Subcutaneous abdominal adipose tissue (tissue), 5 donors: Measurements from ENCODE around the gene ZNF224.
A peak's percentile ranks its signal among the peaks of the same experiment; 100 is the strongest.
"Not testable (repeated sequence)": the region's sequence is repeated elsewhere in the genome, so short reads cannot be mapped to it uniquely, and the experiment has no call there.

ENCODE experiments used
- H3K27ac ChIP-seq: one replicate; pipeline ENCODE4 v1.7.0; 2013; ENCODE audit warnings: low read depth, mild to moderate bottlenecking, inconsistent platforms, low read length, moderate library complexity
- H3K27me3 ChIP-seq, 5 donors: one replicate each; pipeline ENCODE4 v1.7.0; 2013; ENCODE audit warnings: low read length in 5 of 5, inconsistent platforms in 1 of 5; ENCODE audit not compliant: control insufficient read depth in 5 of 5, insufficient read depth in 4 of 5
- H3K36me3 ChIP-seq, 5 donors: one replicate each; pipeline ENCODE4 v1.7.0; 2013; ENCODE audit warnings: low read length in 5 of 5; ENCODE audit not compliant: control insufficient read depth in 5 of 5, insufficient read depth in 5 of 5
- H3K4me1 ChIP-seq, 5 donors: one replicate each; pipeline ENCODE4 v1.7.0; 2013; ENCODE audit warnings: low read length in 5 of 5, mild to moderate bottlenecking in 3 of 5, moderate library complexity in 1 of 5; ENCODE audit not compliant: control insufficient read depth in 5 of 5, insufficient read depth in 5 of 5
- H3K4me3 ChIP-seq, 5 donors: one replicate each; pipeline ENCODE4 v1.7.0; 2013; ENCODE audit warnings: low read length in 5 of 5, low read depth in 1 of 5
- H3K9ac ChIP-seq, 5 donors: one replicate each; pipeline ENCODE4 v1.7.0; 2013; ENCODE audit warnings: low read length in 5 of 5, mild to moderate bottlenecking in 4 of 5, moderate library complexity in 3 of 5
- H3K9me3 ChIP-seq, 5 donors: one replicate each; pipeline ENCODE4 v1.7.0; 2013; ENCODE audit warnings: low read length in 5 of 5; ENCODE audit not compliant: control insufficient read depth in 5 of 5
- donor health status: healthy.
- donor health status: healthy.
- donor health status: healthy.
- donor health status: healthy.
- donor health status: healthy.

Gene ZNF224

DNA sequence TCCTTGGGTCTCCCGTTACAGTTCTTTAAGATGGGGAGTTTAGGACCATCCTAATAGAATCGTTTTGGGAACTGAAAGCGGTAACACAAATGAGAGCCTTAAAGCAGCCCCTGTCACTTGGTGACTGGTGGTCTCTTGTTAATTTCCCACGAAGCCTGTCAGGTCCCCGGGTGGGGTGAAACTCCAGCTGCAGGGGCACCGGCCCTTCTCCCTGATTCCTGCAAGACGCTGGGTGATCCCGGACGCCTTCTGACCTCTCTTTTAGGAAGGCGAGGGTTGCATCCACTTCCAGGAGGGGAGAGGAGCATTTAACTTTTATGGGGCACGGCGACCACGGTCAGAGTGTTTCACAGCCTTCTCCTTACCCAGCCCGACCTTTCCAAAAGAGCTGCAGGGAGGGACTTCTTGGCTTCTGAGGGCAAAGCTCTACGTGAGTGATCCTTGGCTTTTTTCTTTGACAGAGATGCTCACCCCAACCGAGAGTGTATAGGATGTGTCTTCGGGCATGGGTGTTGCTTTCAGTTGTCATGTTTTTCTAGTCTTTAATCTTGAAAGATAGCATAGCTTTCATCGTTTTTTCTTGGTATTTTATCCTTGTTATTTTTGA lies 19.7 kb downstream of the ZNF224 start:
- Histone ChIP-seq H3K4me1 (peaks cover 0 to 26% (median 18%) of the 10 kb centered on the region in 5 donors), H3K4me3 (peak overlapping the region; percentile 91 to 98 (median 94)), H3K36me3 (peaks cover 10 to 21% (median 19%) of the 10 kb centered on the region in 5 donors), H3K9me3 (peaks cover 10 to 25% (median 21%) of the 10 kb centered on the region in 5 donors), H3K27ac (peak overlapping the region; percentile 75), H3K27me3 (no peaks in the 10 kb centered on the region), H3K9ac (peak overlapping the region; percentile 85 to 96 (median 92))

DNA sequence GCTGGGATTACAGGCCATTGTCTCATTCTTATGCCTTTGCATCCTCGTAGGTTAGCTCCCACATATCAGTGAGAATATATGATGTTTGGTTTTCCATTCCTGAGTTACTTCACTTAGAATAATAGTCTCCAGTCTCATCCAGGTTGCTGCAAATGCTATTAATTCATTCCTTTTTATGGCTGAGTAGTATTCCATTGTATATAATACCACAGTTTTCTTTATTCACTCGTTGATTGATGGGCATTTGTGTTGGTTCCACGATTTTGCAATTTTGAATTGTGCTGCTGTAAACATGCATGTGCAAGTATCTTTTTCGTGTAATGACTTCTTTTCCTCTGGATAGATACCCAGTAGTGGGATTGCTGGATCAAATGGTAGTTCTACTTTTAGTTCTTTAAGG lies 27.0 kb downstream of the ZNF224 start:
- not testable (repeated sequence) for H3K27ac ChIP-seq, H3K4me3 ChIP-seq, H3K27me3 ChIP-seq, H3K9ac ChIP-seq, H3K4me1 ChIP-seq
- Histone ChIP-seq H3K36me3 (peaks cover 37 to 72% (median 52%) of the 10 kb centered on the region in 5 donors), H3K9me3 (peaks cover 2 to 25% (median 14%) of the 10 kb centered on the region in 5 donors)

DNA sequence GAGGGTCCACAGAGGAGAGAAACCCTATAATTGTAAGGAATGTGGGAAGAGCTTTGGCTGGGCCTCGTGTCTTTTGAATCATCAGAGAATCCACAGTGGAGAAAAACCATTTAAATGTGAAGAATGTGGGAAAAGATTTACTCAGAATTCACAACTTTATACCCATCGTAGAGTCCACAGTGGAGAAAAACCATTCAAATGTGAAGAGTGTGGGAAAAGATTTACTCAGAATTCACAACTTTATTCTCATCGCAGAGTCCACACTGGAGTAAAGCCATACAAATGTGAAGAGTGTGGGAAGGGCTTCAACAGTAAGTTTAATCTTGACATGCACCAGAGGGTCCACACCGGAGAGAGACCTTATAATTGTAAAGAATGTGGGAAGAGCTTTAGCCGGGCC lies 37.8 kb downstream of the ZNF224 start:
- Histone ChIP-seq H3K36me3 (peaks cover 30 to 49% (median 47%) of the 10 kb centered on the region in 5 donors), H3K4me3 (peak overlapping the region; percentile 1 to 55 (median 30)), H3K4me1 (peaks cover 0 to 3% (median 0%) of the 10 kb centered on the region in 5 donors), H3K27ac (no peak overlapping the region), H3K9me3 (peaks cover 37 to 73% (median 60%) of the 10 kb centered on the region in 5 donors), H3K27me3 (no peaks in the 10 kb centered on the region), H3K9ac (no peak overlapping the region)

DNA sequence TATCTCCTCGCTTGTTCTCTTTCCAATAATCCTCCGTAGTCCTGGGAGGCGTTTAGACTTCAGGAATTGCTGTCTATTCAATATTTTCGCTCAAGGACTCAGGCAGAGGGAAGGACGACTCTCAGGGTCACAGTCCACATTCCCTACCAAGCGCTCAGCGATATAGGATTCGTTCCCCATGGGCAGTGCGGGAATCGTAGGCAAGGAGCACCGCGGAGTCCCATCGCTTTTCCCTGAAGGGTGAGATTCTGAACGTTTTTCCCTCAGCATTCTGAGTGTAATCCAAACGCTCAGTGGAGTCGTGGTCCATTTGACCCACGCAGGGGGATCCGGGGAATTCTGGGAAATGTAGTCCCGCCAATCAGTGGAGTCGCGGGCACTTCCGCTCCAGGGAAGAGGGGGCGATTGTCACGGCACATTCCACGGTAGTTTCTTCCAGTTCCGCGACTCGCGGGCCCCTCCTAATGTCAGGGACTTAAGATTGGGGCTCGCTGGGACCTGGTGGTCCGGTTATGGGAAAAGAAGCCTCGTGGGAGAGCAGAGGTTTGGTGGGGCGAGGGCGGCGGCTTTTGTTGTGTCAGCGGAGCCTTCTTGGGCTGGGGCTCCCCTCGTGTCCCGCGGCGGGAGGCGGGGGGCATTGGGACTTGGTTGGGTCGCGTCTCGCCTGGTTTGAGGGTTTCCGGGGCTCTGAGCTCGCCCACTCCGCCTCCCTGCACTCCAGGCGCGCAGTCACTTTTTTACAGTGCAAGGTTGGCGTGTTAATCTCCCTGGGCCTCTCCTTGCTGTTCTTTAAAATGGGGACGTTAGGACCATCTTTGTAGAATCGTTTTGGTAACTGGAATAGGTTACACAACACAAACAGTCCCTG lies 47.3 kb downstream of the ZNF224 start, which contains the start of gene ZNF234:
Gene ZNF234 (plus strand): TSS at position 364 of the 868 bp plus-strand sequence. CDS start 3,079 bp downstream, outside the sequence.
- H3K9me3 ChIP-seq = no peaks in the 10 kb centered on the region
- H3K9ac ChIP-seq = peak within 1 kb of the TSS; percentile 86 to 96 (median 92)
- H3K27me3 ChIP-seq = no peaks in the 10 kb centered on the region

DNA sequence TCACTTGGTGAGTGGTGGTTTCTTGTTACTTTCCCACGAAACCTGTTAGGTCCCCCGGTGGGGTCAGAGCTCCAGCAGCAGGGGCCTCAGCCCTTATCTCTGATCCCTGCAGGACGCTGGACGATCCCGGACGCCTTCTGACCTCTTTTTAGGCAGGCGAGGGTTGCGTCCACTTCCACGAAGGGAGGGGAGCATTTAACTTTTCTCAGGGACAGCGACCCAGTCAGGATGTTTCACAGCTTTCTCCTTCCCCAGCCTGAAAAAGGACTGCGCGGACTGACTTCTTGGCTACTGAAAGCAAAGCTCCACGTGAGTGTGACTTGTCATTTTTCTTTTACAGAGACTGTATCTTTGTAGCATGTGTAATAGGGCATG lies 47.9 kb downstream of the ZNF224 start:
- H3K9me3 ChIP-seq = no peaks in the 10 kb centered on the region
- peak overlapping the region; percentile 86 to 96 (median 92) for H3K9ac ChIP-seq
- H3K27ac ChIP-seq = peak overlapping the region; percentile 79
- no peaks in the 10 kb centered on the region for H3K27me3 ChIP-seq
- peaks cover 12 to 26% (median 19%) of the 10 kb centered on the region in 5 donors for H3K36me3 ChIP-seq
- H3K4me1 ChIP-seq = peaks cover 4 to 18% (median 16%) of the 10 kb centered on the region in 5 donors
- H3K4me3 ChIP-seq = peak overlapping the region; percentile 90 to 98 (median 94)

More for the DNA sequence above, 47.3 kb downstream of the ZNF224 start, which contains the start of gene ZNF234:
- Histone ChIP-seq H3K36me3 (peaks cover 12 to 23% (median 19%) of the 10 kb centered on the region in 5 donors), H3K27ac (peak within 1 kb of the TSS; percentile 79), H3K4me3 (peak within 1 kb of the TSS; percentile 90 to 98 (median 94)), H3K4me1 (peaks cover 4 to 18% (median 16%) of the 10 kb centered on the region in 5 donors)

DNA sequence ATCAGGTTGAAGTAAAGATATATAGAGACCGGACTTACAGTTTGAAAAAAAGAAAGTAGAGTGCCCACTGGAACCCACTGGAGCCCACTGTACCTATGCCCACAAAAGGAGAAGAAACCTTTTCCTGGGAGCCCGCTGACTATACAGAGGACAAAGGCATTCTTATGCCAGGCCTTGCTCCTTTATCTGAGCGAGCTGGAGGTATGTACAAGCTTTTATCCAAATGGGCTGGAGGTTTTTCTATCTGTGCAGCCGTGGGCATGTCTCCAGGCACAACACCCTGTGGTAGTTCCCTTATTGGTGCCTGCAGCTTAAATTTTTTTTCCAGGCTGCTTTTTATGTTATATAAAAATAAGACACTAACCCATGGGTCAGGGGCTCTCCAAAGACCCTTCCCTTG lies 55.6 kb downstream of the ZNF224 start:
- no peak overlapping the region for H3K9ac ChIP-seq
- no peaks in the 10 kb centered on the region for H3K27me3 ChIP-seq
- H3K4me3 ChIP-seq = peak overlapping the region in 1 of 5 donors; percentile 4
- H3K9me3 ChIP-seq = peaks cover 31 to 42% (median 33%) of the 10 kb centered on the region in 5 donors
- H3K27ac ChIP-seq = no peak overlapping the region
- H3K4me1 ChIP-seq = no peaks in the 10 kb centered on the region
- H3K36me3 ChIP-seq = peaks cover 50 to 92% (median 81%) of the 10 kb centered on the region in 5 donors

DNA sequence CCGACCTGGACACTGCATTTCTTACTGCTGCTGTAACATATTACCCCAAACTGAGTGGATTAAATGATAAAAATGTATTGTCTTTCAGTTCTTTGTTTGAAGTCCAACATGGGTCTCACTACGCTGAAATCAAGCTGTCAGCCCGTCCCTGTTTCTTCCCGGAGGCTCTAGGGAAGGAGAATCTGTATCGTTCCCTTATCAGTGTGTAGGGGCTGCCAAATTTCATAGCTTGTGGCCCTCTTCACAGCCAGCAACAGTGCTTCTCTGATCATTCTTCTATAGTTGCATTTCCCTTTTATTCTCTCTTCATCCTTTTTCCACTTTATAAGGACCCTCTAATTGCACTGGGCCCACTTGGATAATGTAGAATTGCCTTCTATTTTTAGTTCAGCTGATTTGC lies 57.3 kb downstream of the ZNF224 start:
- Histone ChIP-seq H3K9ac (no peak overlapping the region), H3K4me1 (no peaks in the 10 kb centered on the region), H3K27ac (no peak overlapping the region), H3K4me3 (peak overlapping the region in 4 of 5 donors; percentile 1 to 43 (median 35)), H3K9me3 (peaks cover 43 to 60% (median 48%) of the 10 kb centered on the region in 5 donors), H3K27me3 (no peaks in the 10 kb centered on the region), H3K36me3 (peaks cover 56 to 91% (median 85%) of the 10 kb centered on the region in 5 donors)

DNA sequence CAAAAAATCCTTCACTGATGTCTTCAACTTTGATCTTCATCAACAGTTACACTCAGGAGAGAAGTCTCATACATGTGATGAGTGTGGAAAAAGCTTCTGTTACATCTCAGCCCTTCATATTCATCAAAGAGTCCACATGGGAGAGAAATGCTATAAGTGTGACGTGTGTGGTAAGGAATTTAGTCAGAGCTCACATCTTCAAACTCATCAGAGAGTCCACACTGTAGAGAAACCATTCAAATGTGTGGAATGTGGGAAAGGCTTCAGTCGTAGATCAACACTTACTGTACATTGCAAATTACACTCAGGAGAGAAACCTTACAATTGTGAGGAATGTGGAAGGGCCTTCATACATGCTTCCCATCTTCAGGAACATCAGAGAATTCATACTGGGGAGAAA lies 62.3 kb downstream of the ZNF224 start:
- Histone ChIP-seq H3K27me3 (no peaks in the 10 kb centered on the region), H3K4me3 (peak overlapping the region; percentile 29 to 58 (median 41)), H3K36me3 (peaks cover 52 to 61% (median 58%) of the 10 kb centered on the region in 5 donors), H3K9me3 (peaks cover 66 to 94% (median 89%) of the 10 kb centered on the region in 5 donors), H3K27ac (no peak overlapping the region), H3K4me1 (no peaks in the 10 kb centered on the region), H3K9ac (no peak overlapping the region)
